ENCODE measurements around the gene SYT13.

Gene SYT13

DNA sequence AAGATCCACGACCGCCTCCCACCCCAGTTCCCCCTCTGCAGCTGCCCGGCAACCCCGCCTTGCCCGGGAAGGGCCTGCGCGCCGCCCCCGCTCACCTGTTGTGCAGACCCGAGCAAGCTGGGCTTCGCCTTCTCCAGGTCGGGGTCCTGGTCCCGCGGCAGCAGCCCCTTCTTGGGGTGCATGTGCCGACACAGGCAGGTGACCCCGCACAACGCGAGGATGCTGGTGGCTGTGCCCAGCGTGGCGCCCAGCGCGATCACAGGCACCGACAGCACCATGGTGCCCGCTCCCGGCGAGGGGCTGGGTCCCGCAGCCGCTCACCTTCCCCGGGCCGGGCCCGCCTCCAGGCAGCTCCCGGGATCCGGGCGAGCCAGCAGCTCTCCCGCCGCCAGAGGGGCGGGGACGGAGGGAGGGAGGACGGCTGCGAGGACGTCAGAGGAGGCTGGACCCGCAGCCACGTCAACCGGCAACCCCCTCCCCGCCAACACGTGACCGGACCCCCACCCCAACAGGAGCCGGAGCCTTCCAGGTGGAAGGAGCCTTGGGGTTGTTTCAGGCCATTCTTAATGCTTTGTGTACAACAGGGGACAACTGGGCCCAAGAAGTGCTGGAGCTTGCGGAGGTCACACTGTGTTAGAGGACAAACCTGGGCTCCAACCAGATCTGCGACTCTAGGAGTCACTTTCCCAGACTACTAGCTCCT is at the start of gene SYT13:
Gene SYT13, minus strand, starts transcription at position 412 of the 703 bp plus-strand sequence. Its CDS starts 134 bp downstream, at position 278.
- no peak for DNase-seq (ENCODE audit: low read depth)

DNA sequence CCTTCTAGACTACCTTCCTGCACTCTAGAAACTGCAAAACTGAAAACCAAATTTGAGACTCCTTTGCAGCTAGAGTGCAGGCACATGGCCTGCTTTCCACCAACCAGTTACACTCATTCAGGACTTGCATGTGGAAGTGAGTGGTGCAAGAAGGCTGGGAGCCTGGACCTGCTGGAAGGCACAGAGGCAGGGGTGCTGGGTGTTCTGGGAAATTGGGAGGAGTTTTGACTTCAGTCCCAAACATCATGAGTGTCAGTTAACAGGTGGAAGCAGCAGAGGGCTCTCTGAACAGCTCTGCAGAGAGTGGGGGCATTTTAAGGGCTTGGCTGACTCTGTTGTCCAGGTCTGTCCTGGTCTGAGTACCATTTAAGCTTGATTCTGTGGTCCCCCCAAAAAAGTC is 49.3 kb upstream of the SYT13 start:
- DNase-seq (ENCODE audit: low read depth), result no peak

DNA sequence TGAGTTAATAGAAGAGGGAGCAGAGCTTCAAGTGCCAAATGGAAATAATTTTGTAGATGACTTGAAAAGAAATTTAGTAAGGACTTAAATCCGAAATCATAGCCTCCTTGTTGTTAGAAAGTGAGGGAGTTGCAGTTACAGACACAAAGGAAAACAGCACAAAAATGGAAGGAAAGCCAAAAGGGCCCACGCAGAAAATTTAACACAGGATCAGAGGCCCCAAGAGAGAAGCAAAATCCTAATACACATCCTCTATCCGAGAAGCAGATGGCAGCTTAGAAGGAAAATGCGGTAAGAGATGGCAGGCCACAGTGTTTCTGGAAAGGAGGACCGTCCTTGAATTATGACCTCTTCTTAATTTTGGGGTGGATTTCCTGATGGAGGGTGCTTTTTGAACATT is 48.7 kb upstream of the SYT13 start:
- DNase-seq (ENCODE audit: low read depth), result no peak

DNA sequence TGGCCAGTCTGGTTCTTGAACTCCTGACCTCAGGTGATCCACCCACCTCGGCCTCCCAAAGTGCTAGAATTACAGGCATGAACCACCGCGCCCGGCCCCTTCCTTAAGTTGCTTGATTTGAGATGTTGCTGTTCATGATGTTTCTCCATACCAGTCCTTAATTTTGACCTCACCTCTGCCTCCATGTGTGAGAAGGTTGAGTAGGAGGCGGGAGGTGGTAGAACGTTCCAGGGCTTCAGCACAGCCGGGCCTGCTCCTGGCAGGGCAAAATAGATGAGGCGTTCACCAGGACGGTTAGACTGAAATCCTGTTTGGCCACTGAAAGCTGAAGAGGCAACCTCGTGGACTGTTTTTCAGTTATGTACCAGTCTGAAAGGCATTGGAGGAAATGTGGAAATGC is 48.3 kb upstream of the SYT13 start:
- no peak for DNase-seq (ENCODE audit: low read depth)

DNA sequence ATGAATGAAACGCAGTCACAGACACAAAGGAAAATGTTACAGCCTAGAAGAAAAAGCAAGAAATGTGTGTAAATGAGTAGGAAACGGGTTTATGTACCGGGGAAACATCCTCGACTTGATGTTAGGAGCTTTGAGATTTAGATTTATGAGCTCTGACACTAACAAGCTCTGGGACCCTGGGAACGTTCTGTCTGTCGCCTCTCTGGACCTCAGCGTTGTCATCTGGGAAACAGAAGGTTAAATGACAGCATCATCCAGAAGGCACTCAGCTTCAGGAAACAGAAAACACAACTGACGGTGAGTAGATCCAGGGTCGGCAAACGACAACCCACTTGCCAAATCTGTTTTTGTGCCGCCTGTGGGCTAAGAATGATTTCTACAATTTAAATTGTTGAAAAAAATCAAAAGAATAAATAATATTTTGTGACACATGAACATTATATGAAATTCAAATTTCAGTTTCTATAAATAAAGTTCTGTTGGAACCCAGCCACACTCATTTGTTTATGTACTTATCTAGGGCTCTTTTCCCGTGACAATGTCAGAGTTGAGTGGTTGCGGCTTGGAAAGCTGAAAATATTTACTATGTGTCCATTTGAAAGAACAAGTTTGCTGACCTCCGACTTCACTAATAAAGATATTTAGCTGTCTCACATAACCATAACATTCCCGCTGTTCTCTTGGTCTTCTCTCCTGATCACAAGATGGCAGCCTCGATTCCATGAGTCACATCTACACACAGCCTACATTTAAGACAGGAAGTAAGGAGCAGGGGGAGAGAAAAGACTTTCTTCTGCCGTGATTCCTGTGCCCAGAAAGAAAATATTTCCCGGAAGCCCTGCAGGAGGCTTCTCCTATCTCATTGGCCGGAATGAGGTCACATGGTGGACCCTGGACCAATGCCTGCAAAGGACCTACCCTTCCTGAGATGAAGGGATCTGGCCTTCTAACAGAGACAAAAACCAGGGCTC is 47.1 kb upstream of the SYT13 start:
- DNase-seq (ENCODE audit: low read depth), result no peak

DNA sequence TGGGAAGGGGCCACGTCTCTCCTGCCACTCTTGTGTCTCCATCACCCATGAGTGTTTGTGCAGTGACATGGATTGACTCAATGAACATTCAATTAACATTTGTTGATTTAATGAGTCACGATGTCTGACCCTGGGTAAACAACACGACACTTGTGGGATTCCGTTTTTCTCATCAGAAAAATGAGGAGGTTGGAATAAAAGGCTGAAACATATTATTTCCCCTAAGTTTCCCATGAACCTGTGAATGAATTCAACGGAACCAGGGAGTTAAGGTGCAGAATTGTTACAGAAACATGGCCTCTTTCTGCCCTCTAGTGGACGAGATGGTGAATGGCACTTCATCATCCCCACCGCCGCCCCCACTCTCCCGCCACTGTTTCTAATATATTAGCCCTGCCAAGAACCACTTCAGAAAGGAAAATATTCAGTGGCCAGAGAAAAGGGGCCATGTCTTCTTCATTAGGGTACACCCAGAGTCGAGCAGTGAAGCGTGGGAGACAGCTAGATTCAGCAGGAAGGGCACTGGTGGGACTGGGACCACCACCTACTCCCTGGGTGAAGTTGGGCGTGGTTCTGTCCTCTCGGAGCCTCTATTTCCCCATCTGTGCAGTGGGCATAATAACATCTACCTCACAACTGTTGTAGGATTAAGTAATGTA is 46.3 kb upstream of the SYT13 start:
- peak; percentile 31 for DNase-seq (ENCODE audit: low read depth)

GRCh38 chr11:45331839-45332238 is 45.7 kb upstream of the SYT13 start:
- no peak for DNase-seq (ENCODE audit: low read depth)

GRCh38 chr11:45328726-45329125 is 42.6 kb upstream of the SYT13 start:
- no peak for DNase-seq (ENCODE audit: low read depth)

DNA sequence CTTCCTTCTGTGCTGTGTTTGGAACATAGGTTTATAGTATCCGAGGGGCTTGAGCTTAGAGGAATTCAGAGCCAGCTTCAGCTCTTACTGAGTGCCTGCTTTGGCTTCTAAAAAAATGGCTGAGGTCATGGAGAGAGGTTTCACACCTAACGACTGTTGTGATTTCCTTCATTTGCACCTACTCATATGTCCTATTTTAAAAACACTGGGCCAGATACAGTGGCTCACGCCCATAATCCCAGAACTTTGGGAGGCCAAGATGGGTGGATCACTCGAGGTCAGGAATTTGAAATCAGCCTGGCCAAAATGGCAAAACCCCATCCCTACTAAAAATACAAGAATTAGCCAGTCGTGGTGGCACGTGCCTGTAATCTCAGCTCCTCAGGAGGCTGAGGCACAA is 38.3 kb upstream of the SYT13 start:
- DNase-seq (ENCODE audit: low read depth), result no peak

GRCh38 chr11:45323601-45324249 is 37.6 kb upstream of the SYT13 start:
- DNase-seq (ENCODE audit: low read depth), result no peak

DNA sequence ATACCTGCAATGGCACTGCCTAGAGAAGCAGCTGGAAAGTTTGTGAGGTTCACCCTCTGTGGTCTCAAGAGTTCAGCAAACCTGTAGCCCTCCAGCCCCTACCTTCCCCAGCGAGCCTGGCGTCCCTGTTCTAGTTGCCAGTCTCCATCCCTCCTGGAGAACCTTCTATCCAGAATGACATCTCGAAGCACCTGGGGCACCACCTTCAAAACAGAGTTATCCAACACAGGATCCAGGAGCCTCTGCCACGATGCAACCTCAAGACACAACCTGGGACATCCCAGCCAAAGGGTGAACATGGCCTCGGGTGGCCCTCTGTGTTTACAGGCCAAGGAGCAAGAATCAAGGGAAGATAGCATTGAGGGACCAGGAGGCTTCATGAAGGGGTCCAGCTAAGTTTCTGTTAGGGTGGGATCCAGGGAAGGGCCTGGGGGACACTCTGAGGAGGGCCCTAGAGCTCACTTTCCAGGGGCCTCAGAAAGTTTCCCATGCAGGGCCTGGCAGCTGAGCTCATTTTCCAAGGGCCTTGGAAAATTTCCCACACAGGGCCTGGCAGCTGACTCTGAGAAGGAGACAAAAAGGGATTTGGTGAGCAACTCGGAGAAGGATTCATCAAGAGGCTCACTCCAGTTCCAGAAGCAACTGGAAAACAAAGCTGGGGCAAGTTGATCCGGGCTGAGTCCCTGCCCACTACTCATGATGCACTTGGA is 36.9 kb upstream of the SYT13 start:
- no peak for DNase-seq (ENCODE audit: low read depth)

DNA sequence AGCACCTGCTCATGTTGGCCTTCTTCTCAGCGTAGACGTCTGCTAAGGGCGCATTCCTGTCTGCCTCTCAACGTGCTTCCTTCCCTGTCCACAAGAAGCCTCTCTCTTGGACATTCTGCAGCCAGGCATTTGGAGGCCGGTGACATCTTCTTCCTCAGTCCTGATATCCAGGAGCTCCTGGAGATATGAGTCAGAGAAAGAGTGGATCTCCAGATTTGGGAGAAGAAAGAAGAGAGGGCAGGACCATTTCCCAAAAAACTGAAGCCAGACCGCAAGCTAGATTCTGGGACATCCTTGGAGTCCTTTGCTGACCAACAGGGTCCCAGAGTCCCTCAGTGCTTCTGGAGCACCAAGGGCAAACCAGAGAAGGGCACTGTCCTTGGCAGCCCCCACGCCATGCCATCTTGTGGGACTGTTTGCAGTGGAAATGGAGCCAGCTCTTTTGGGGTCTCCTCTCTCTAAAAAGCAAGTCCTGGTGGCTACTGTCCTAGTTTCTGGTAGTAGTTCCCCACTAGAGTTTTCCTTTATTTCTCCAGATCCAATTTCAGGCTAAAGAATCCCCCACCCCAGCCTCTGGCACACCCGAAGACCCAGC is 36.1 kb upstream of the SYT13 start:
- DNase-seq (ENCODE audit: low read depth), result no peak

DNA sequence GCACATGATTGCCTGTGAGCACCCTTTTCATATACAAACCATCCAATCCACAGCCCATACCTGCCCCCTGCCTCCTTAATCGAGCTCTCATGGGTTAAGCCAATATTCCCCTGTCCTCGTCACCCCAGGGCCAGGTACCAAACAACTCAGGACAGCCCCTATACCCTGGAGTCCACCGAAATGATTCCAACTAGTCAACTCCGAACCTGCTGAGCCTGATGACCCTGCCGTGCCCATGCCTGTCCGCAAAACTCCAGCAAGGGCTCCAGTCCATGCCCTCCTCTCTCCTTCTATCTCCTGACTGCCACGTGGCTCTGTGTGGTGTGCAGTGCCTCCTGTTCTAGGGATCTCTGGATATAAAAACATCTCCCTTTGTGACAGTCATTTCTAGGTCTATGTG is 35.5 kb upstream of the SYT13 start:
- DNase-seq (ENCODE audit: low read depth), result no peak

DNA sequence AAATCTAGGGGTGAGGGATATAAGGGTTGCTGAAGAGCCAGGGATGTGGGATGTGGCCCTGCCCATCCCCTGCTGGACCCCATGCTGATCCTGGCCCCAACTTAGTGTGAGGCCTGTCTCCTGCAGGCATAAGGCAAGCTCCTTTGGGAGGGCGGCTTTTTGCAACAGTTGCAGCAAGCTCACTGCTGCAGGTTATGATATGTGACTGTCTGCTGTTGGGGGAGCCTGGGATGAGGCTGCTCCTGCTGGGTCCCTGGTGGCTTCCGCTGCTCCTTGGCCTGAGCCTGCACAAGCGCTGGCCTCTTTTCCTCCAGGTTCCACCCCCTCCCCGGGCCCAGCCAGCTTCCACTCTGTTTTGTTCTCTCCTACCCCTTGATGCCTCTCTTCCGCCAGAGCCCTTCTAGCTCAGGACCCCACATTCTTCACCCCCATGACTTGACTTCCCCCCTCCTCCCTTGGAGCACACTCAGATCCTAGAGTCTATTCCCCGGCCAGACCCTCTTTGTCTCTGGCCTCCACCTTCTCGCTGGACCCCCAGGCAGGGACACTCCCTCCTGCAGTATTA is 35.0 kb upstream of the SYT13 start:
- DNase-seq (ENCODE audit: low read depth), result no peak

DNA sequence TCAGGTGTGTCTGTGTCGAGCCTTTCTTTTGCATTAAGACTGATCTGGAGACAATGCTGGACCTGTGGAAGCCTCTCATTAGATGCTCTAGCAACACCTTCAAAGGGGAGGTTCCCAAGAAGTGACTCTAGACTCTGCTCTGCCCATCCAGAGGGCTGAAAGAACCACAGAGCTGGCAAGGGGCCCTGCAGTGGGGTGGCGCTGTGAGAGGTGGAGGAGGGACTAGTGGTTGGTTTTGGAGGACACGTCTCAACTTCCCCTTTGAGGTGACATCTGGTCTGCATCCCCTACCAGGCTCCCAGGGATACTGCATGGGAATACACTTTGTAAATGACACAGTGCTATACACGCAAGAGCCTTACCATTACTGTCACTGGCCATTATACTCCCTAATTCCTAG is 34.2 kb upstream of the SYT13 start:
- DNase-seq (ENCODE audit: low read depth), result no peak

DNA sequence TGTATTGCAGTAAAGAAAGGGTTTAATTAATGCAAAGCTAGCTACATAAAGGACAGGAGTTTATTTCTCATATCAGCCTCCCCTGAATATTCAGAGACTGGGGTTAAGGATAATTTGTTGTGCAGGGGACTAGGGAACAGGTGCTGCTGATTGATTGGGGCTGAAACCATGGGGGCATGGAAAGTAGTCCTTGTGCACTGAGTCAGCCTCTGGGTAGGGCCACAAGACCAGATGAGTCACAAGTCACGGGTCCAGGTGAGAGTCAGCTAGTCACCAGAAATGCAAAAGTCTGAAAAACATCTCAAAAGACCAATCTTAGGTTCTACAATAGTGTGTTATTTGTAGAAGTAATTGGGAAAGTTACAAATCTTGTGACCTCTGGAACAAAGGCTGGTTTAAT is 32.9 kb upstream of the SYT13 start:
- DNase-seq (ENCODE audit: low read depth), result no peak

DNA sequence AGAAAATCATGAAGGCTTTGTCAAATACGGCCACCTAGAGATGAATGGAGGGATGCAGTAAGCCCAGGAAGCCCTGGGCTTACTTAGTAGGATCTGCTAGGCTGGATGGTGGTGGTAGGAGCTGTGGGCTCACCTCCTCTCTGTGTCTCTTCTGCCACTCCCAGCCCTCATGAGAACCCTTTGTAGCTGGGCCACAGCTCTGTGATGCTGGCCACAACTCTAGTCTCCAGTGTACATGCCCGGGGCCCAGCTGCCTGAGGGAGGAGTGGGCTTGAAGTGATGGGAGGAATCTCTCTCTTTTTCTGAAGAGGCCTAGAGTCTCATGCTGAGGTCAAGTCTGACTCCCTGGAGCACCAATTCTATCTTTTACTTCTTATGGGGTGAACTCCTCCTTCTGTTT is 32.4 kb upstream of the SYT13 start:
- no peak for DNase-seq (ENCODE audit: low read depth)

DNA sequence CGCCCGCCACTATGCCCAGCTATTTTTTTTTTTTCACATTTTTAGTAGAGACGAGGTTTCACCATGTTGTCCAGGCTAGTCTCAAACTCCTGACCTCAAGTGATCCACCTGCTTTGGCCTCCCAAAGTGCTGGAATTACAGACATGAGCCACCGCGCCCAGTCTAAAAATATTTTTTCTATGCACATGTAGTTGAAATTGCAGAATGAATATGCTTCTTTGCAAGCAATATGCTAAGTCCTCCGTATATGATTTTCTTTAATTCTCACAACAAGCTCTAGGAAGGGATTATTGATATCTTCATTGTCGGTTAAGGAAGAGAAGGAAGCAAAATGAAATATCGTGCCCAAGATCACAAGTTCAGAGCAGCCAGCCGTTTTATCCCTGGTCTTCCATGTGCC is 30.1 kb upstream of the SYT13 start:
- DNase-seq (ENCODE audit: low read depth), result no peak

DNA sequence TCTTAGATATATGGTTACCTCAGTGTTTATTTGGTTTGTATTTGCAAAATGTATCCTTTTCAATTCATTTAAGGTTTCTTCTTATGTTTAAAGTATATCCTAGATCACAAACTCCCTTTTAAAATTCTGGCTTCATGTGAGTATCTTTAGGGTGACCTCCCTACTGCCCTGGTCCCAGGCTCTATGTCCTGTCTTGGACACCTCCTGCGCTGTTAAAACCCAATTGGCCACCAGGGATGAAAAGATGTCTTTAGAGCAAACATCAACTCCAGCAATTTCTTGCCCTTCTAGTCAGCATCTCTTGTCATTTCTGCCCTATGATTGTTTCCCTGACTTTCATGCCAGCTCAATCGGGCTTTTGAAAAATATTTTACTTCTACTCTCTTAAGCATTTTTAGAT is 28.8 kb upstream of the SYT13 start:
- DNase-seq (ENCODE audit: low read depth), result no peak

DNA sequence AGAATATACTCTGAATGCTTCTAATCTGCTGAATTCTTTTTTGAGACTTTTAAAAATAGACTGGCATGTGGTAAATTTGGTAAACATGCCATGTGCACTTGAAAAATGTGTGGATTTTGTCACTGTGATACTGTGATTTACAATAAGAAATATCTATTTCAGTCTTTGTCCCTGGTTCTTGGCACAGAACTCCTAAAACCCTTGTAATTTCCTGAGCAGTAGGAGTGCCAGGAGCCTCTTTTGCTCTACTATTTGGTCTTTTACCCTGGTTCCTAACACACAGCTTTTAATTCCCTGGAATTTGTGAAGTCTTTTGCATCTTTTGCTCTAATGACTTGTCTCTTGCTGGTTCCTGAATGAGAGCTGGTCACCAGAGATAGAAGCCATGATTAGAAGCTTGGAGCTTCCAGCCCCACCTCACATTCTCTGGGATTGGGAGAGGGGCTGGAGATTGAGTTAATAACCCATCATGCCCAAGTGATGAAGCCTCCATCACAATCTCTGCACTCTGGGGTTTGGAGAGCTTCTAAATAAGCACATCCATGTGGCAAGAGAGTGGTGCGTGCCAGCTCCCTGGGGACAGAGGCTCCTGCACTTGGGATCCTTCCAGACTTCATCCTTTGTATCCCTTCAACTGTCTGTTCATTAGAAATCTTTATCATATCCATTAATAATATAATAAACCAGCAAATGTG is 27.2 kb upstream of the SYT13 start:
- no peak for DNase-seq (ENCODE audit: low read depth)

Measured in activated T-cell treated with anti-CD3 and anti-CD28 coated beads for 48 hours (primary cell).